ENCODE measurements around the gene IL26.

GRCh38 chr12:68267892-68268396 lies 42.3 kb upstream of the IL26 start:
- no peak for TF ChIP-seq MAX (IDR thresholded peaks at IDR 0.05; ENCODE audit: insufficient read depth, insufficient read length)
- no peak for TF ChIP-seq CTCF (IDR thresholded peaks at IDR 0.05; ENCODE audit: extremely low read depth in 1 of 2, insufficient read depth in 1 of 2, low read depth in 1 of 2, low read length in 2 of 2)
- no peak for TF ChIP-seq POLR2AphosphoS5 (IDR thresholded peaks at IDR 0.05; ENCODE audit: insufficient read depth, low read depth, low read length)
- no peak for TF ChIP-seq GATA2 (IDR thresholded peaks at IDR 0.05; ENCODE audit: insufficient read depth, insufficient read length, low read depth, low read length)
- no peak for TF ChIP-seq POLR2A (IDR thresholded peaks at IDR 0.05; ENCODE audit: low read depth, low read length)
- TF ChIP-seq MYC (IDR thresholded peaks at IDR 0.05; ENCODE audit: low read depth, low read length): no peak
- no peak for TF ChIP-seq EZH2 (IDR thresholded peaks at IDR 0.05; ENCODE audit: borderline replicate concordance, low read depth, low read length, severe bottlenecking)
- TF ChIP-seq JUN (IDR thresholded peaks at IDR 0.05; ENCODE audit: borderline replicate concordance, insufficient read depth, insufficient read length, low read depth): no peak
